Measurements from ENCODE around the gene KCNMB2. TPM values are rescaled to one million over a fixed set of nuclear protein-coding genes. Genes with fewer than 3 reads are reported as not detected.

The KCNMB2 gene
- total RNA-seq, 1 donor from 2014 or later, result not detected

DNA sequence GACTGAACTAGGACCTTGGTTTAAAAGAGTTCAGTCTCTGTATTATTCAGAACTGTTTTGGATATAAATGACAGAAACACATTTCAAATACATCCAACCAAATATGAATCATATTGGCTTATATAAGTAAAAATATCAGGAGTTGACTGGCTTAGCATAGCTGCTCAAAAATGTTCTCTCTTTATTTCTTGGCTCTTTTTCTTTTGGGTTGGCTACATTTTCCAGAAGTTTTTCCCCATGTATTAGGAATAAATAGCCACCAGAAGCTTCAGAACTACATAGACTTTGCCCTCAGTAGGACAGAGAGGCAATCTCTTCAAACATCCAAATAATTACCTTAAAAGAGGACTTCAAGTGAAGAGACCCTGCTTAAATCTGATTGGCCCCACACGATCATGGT, 32.7 kb downstream of the KCNMB2 start:
- DNase-seq (ENCODE audit: low spot score), result no peak

- DNase-seq (ENCODE audit: low spot score), result no peak
Measured at GRCh38 chr3:178569826-178570225, 33.6 kb downstream of the KCNMB2 start.

- no peak for DNase-seq (ENCODE audit: low spot score)
Measured at GRCh38 chr3:178583963-178584575, 47.8 kb downstream of the KCNMB2 start.

GRCh38 chr3:178584722-178585380, 48.6 kb downstream of the KCNMB2 start:
- no peak for DNase-seq (ENCODE audit: low spot score)

DNA sequence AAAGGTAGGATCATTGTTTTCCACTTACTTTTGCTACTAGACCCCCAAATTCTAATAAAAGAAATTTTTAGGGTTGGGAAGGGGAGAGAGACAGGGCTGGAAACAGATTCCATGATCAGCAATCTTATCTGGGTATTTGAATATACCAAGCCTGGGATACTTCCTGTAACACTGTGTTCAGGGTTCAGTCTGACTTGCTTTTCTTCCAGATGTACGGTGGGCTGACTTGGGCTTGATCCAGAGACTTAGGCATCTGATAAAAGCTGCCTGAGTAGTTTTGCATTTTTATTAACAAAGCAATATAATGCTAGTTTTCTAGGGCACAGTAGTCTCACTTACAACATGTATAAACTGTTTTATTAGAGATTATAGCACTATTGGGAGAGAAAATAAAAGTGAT, 49.2 kb downstream of the KCNMB2 start:
- DNase-seq (ENCODE audit: low spot score), result no peak

GRCh38 chr3:178586076-178586475, 49.8 kb downstream of the KCNMB2 start:
- DNase-seq (ENCODE audit: low spot score), result no peak

- DNase-seq (ENCODE audit: low spot score), result no peak
Measured at GRCh38 chr3:178588628-178589027, 52.4 kb downstream of the KCNMB2 start.

- DNase-seq (ENCODE audit: low spot score), result no peak
Measured at GRCh38 chr3:178593786-178594185, 57.5 kb downstream of the KCNMB2 start.

DNA sequence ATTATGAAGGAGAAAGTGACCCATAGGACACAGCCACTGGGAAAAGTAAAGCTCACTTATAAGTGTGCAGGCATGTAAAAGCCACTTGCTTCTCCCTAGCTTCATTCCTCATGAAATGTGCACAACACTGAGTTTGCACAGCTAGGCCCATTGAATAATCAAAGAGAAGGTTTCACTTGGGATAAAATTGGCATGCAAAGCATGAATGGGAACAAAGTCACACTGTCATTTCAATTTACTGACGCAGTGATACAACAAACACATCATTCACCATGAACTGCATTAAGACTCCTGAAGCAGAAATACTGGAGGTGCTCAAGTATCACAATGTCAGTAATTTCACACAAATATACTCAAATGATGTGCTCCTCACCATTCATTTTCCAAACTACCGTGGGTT, 61.1 kb downstream of the KCNMB2 start:
- DNase-seq (ENCODE audit: low spot score), result no peak

DNA sequence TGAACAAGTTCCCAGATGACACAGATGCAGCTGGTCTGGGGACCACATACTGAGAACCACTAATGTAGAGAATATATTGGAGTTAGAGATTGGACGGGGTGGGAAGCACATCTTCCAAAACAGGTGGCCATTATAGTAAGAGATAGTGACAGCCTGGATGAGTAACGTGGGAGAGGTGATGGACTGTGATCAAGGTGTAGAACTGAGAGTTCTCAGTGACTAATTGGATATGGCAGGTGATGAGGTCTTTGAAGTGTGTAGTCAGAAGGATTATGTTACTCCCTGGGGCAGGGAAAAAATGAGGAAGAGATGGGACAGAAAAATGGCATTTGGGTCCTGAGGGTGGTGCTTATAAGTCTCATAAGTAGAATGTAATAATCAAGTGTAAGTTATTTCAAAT, 66.6 kb downstream of the KCNMB2 start:
- no peak for DNase-seq (ENCODE audit: low spot score)

- no peak for DNase-seq (ENCODE audit: low spot score)
Measured at GRCh38 chr3:178603735-178604134, 67.5 kb downstream of the KCNMB2 start.

- DNase-seq (ENCODE audit: low spot score), result no peak
Measured at GRCh38 chr3:178618197-178618596, 82.0 kb downstream of the KCNMB2 start.

- no peak for DNase-seq (ENCODE audit: low spot score)
Measured at GRCh38 chr3:178618896-178619295, 82.7 kb downstream of the KCNMB2 start.

DNA sequence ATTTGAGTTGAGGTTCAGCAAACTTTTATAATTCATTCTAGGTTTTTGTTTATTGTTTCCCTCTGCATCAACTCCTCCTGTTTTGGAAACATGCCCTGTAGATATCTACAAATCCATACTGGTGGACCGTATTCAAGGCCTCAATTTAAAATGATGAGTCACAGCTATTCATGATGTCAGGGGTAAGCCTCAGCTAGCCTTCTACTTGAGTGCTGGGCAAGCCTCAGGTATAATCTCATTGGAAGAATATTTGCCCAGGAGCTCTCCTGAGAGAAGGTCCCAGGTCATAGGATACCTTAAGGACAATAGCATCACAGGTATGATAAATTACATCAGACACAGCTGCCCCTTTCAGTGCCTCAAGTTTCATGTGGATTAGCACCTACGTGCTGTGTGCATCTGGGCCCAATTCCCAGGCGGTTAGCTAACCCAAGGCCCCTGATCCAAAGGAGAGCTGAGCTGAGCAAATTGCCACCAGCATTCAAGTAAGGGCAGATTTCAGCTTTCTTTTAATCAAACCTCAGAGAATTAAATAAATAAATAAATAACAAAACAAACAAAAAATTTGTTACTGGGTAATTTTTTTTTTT, 87.5 kb downstream of the KCNMB2 start:
- no peak for DNase-seq (ENCODE audit: low spot score)

DNA sequence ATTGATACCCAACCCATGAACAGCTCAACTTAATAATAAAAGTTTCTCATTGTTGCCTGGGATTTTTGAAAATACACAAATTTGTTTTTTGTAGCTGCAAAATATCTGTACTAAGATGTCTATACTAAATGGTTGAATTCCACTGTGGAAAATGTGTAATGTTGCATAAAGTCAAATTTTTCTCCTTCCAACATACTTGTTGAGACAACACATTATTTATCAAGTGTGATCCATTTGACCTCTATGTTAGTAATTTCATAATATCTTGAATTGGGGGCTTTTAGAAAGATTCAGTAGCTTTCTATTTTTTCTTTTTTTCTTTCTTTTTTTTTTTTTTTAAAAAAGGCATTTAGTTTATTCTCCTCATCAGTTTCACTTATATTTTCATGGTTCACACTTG, 88.0 kb downstream of the KCNMB2 start:
- DNase-seq (ENCODE audit: low spot score), result no peak

GRCh38 chr3:178625053-178625600, 88.9 kb downstream of the KCNMB2 start:
- DNase-seq (ENCODE audit: low spot score), result no peak

GRCh38 chr3:178628037-178628436, 91.8 kb downstream of the KCNMB2 start:
- no peak for DNase-seq (ENCODE audit: low spot score)

GRCh38 chr3:178629430-178630178, 93.4 kb downstream of the KCNMB2 start:
- no peak for DNase-seq (ENCODE audit: low spot score)

DNA sequence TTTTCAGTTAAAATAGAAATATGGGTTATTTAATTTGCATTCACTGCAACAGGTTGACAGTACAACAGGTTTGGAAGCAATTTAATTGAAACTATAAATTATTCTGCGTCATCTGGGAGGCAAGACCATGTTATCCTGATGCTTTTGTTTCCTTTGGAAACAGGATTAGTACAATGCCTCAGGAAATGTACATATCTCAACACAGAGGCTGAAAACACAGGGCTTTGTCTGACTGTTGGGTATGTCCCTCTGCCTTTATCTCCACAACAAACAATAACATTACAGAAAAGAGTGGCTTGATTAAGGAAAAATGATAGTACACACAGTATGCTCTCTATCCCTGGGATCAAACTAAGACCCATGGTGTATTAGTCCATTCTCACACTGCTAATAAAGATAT, 95.7 kb downstream of the KCNMB2 start:
- DNase-seq (ENCODE audit: low spot score), result no peak

DNA sequence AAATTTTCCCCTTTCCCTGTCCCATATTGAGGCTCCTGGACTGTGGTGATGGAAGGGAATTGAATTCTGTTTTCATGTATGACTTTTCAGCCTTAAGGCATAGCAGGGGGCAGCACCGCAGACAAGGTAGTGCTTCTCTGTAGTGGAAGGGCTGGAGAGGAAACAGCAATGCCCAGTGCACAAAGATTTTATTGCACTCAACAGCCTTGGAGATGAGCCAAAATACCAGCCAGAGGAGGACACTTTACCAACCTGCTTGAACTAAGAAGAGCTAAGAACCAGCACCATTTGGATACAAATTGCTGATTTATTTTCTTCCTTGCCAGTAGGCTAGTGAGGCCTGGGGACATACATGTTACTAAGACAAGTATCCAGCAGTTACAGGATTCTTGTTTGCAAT, 98.7 kb downstream of the KCNMB2 start:
- DNase-seq (ENCODE audit: low spot score), result no peak

DNA sequence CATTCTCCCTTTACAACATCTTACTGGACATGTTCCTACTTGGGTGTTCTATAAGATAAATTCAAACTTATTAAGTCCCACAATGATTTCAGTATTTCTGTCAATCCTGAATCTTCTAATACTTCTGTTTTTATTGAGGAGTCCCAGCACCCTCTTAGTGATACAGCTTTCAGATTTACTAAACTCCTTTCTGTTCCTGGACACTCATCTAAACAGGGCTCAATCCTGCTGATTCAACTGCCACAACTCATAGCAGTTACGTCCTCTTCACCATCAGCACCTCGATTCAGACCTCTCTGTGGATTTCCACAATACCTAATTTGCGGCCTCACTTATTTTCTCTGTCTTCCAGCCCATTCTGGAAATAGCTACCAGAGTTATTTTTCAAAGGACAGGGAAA, 101.6 kb downstream of the KCNMB2 start:
- no peak for DNase-seq (ENCODE audit: low spot score)

DNA sequence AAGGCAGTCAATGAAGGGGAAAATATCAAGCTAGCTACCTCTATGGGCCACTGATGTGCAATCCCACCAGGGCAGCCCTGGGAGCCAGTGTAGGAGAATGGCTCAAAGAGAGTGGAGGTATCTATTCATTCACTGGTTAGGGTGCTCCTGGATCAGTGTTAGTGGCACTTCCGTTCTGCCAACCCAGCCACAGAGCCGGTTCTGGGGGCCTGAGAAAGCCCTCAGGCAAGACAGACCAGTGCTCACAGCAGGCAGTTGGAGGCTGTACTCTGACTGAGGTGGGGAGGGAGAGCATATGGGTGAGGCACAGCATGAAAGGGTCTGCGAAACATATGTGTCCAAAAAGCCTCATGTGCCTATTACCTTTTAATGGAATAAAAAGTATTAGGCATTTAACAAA, 109.3 kb downstream of the KCNMB2 start:
- no peak for DNase-seq (ENCODE audit: low spot score)
